KMS-11 (cell line): ENCODE data around the gene TRPV3.

Experiments used
- H2AFZ ChIP-seq: fragments of 200-600 bp; sonication (generic); 2 replicates; pipeline ENCODE4 v1.6.1; 2016; ENCODE audit warnings: antibody characterized with exemption, mixed run types, low read depth
- H3K27ac ChIP-seq: fragments of 200-600 bp; sonication (generic); 2 replicates; pipeline ENCODE4 v1.6.1; 2016; ENCODE audit warnings: mild to moderate bottlenecking, mixed run types
- H3K27me3 ChIP-seq: fragments of 200-600 bp; sonication (generic); 2 replicates; pipeline ENCODE4 v1.6.1; 2017; ENCODE audit warnings: mild to moderate bottlenecking, low read depth, mixed run types, moderate library complexity; ENCODE audit not compliant: insufficient read depth
- H3K36me3 ChIP-seq: fragments of 200-600 bp; sonication (generic); 2 replicates; pipeline ENCODE4 v1.6.1; 2017; ENCODE audit warnings: mild to moderate bottlenecking, mixed run types; ENCODE audit not compliant: insufficient read depth
- H3K4me1 ChIP-seq: fragments of 200-600 bp; sonication (generic); 2 replicates; pipeline ENCODE4 v1.6.1; 2016; ENCODE audit warnings: mild to moderate bottlenecking, low read depth, mixed run types; ENCODE audit not compliant: poor library complexity, severe bottlenecking
- H3K4me2 ChIP-seq: fragments of 200-600 bp; sonication (generic); 2 replicates; pipeline ENCODE4 v1.7.0; 2016; ENCODE audit warnings: mild to moderate bottlenecking, mixed run types
- H3K4me3 ChIP-seq: fragments of 200-600 bp; sonication (generic); IDR thresholded peaks from 2 replicates; pipeline ENCODE4 v1.6.1; 2017; ENCODE audit warnings: low read depth, low read length, mixed read lengths; ENCODE audit not compliant: insufficient read depth
- H3K79me2 ChIP-seq: fragments of 200-600 bp; sonication (generic); 2 replicates; pipeline ENCODE4 v1.6.1; 2016; ENCODE audit warnings: low read depth, mixed run types; ENCODE audit not compliant: insufficient read depth
- H3K9ac ChIP-seq: fragments of 200-600 bp; sonication (generic); 2 replicates; pipeline ENCODE4 v1.6.1; 2016; ENCODE audit warnings: mild to moderate bottlenecking, mixed run types
- H4K20me1 ChIP-seq: fragments of 200-600 bp; sonication (generic); 2 replicates; pipeline ENCODE4 v1.6.1; 2016; ENCODE audit warnings: mild to moderate bottlenecking, mixed run types; ENCODE audit not compliant: insufficient read depth
- TF ChIP-seq, protein P1 (sequence below): fragments of 200-600 bp; sonication (generic); conservative IDR thresholded peaks from 2 replicates; pipeline ENCODE4 v1.6.1; 2017; ENCODE audit warnings: low read depth, mild to moderate bottlenecking, antibody characterized with exemption, low read length, moderate library complexity, mixed read lengths

Gene TRPV3

DNA sequence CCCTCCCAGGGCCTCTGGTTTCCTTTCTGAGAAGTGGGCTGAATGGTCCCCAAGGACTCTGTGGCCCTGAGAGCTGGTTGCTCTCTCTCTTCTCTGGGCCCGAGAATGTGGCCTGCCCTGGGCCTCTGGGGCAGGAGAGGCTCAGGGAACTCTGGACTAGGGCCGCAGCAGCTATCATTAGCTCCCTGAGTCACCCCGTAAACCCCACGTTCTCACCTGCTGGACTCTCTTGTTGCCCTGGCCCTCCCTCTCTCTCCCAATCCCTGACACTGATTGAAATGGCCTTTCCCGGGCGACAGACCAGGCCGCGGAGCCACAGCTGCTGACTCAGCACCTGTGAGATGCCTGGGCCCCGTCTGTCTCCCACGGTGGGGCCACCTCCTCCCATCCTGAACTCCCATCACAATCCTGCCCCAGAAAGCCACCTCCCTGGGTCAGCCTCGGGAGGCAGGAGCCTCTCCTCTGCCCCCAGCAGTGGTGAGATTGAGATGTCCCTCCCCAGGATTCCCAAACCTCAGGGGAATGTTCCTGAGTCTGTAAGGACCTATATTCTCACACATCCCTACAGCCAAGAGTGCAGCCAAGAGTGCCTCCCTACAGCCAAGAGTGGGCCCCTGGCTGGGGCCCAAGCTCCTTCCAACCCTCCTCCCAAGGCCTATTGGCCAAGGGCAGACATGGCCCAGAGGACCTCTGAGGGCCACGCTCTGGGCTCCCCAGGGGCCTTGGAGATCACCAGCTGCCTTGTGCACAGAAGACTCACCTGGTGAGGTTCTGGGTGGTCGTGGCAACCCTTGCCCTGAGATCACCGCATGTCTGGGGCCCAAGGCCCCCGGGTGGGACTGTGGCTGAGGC, 470 bp downstream of the TRPV3 start:
- no peak overlapping the region for H3K4me2 ChIP-seq
- H3K27ac ChIP-seq: no peak overlapping the region
- no peaks in the 10 kb centered on the region for H3K27me3 ChIP-seq
- H3K36me3 ChIP-seq: no peaks in the 10 kb centered on the region
- no peak overlapping the region for H2AFZ ChIP-seq
- no peaks in the 10 kb centered on the region for H3K79me2 ChIP-seq
- peaks cover 17% of the 10 kb centered on the region for H3K4me1 ChIP-seq
- H4K20me1 ChIP-seq: no peaks in the 10 kb centered on the region
- H3K4me3 ChIP-seq: no peak overlapping the region
- no peak overlapping the region for H3K9ac ChIP-seq
- TF ChIP-seq, protein P1, sequence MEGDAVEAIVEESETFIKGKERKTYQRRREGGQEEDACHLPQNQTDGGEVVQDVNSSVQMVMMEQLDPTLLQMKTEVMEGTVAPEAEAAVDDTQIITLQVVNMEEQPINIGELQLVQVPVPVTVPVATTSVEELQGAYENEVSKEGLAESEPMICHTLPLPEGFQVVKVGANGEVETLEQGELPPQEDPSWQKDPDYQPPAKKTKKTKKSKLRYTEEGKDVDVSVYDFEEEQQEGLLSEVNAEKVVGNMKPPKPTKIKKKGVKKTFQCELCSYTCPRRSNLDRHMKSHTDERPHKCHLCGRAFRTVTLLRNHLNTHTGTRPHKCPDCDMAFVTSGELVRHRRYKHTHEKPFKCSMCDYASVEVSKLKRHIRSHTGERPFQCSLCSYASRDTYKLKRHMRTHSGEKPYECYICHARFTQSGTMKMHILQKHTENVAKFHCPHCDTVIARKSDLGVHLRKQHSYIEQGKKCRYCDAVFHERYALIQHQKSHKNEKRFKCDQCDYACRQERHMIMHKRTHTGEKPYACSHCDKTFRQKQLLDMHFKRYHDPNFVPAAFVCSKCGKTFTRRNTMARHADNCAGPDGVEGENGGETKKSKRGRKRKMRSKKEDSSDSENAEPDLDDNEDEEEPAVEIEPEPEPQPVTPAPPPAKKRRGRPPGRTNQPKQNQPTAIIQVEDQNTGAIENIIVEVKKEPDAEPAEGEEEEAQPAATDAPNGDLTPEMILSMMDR: no peak

GRCh38 chr17:3556239-3556915, 1.2 kb downstream of the TRPV3 start:
- no peaks in the 10 kb centered on the region for H4K20me1 ChIP-seq
- TF ChIP-seq, protein P1: no peak
- H3K36me3 ChIP-seq: no peaks in the 10 kb centered on the region
- no peak overlapping the region for H3K4me3 ChIP-seq
- H2AFZ ChIP-seq: no peak overlapping the region
- H3K27me3 ChIP-seq: no peaks in the 10 kb centered on the region
- no peaks in the 10 kb centered on the region for H3K79me2 ChIP-seq
- H3K4me1 ChIP-seq: peaks cover 17% of the 10 kb centered on the region
- H3K27ac ChIP-seq: no peak overlapping the region
- no peak overlapping the region for H3K4me2 ChIP-seq
- no peak overlapping the region for H3K9ac ChIP-seq

DNA sequence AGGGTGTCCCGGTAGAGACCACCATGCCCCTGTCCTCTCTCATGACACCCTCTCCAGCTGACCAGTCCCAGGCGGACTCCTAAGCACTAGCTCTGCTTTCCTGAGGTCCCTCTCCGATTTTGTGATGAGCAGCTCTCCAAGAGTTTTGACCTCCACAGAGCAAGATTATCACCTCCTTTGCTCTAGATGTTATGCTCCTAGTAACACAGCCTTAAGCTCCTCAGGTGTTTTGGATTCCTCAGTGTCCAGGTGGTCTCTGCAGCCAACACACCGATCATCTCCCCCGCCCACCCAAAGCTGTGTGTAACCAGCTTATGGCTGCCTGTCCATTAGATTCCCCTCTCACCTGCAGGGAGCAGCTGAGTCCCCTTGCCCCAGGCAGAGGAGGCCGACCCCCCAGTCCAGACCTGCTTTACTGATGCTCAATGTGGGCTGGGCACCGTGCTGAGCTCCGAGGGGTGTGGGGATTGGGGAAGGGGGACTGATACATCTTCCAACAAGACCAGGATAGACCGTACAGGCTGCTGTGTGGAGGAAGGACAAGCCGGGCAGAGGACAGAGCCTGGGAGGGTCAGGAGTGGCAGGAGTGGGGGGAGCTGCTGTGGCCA, 2.3 kb downstream of the TRPV3 start:
- Histone ChIP-seq H3K4me3 (no peak overlapping the region), H3K27me3 (no peaks in the 10 kb centered on the region), H3K4me2 (no peak overlapping the region), H3K27ac (no peak overlapping the region), H3K79me2 (no peaks in the 10 kb centered on the region), H4K20me1 (no peaks in the 10 kb centered on the region), H3K9ac (no peak overlapping the region), H3K36me3 (no peaks in the 10 kb centered on the region), H3K4me1 (peaks cover 17% of the 10 kb centered on the region), H2AFZ (no peak overlapping the region)
- TF ChIP-seq, protein P1: no peak

DNA sequence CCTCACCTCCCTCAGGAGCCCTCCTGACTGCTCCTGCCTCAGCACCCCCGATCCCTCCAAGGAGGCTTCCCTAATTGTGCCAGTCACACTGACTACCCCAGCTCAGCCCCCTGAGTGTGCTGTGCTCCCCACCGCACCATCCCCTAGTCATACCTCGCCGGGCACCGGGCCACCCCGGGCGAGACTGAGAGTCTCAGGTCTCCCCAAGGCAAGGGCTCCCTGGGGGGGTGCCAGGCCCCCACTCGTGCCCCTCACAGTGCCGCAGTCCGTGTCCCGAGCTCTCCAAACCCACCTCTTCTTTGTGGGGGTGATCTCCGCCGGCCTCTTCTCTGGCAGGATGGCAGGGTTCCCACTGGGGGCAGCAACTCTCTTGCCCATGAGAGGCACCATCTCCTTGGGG, 3.2 kb downstream of the TRPV3 start:
- Histone ChIP-seq H3K27me3 (no peaks in the 10 kb centered on the region), H3K79me2 (no peaks in the 10 kb centered on the region)

More for the DNA sequence above, 3.2 kb downstream of the TRPV3 start:
- Histone ChIP-seq H3K4me3 (no peak overlapping the region), H3K4me2 (no peak overlapping the region), H3K27ac (no peak overlapping the region), H2AFZ (no peak overlapping the region), H3K4me1 (peaks cover 16% of the 10 kb centered on the region), H3K36me3 (no peaks in the 10 kb centered on the region), H3K9ac (no peak overlapping the region), H4K20me1 (no peaks in the 10 kb centered on the region)
- TF ChIP-seq, protein P1: no peak
